B cell (primary cell): ENCODE measurements around the gene RASL10A.

Source experiments
- CTCF ChIP-seq: fragments of 200-600 bp; IDR thresholded peaks from one replicate; pipeline ENCODE4 v1.8.0; 2022; ENCODE audit warnings: antibody characterized with exemption, mild to moderate bottlenecking
- EZH2 ChIP-seq: IDR thresholded peaks from 2 replicates; pipeline ENCODE4 v1.6.1; 2012; ENCODE audit warnings: borderline replicate concordance, low read depth, mild to moderate bottlenecking, moderate library complexity, low read length; ENCODE audit not compliant: insufficient read depth, poor library complexity, severe bottlenecking

- TF ChIP-seq CTCF, result no peak
- TF ChIP-seq EZH2, result no peak
Measured at GRCh38 chr22:29352778-29353177, 37.3 kb upstream of the RASL10A start.
